HG03520 (cell line): ENCODE data around the gene CCNY.
A peak's percentile ranks its signal among the peaks of the same experiment; 100 is the strongest.

ENCODE experiments used
- ATAC-seq: cut with Tn5 transposase; IDR thresholded peaks from one replicate; pipeline ENCODE4 v1.9.1; 2021; ENCODE audit warnings: mild to moderate bottlenecking, moderate library complexity; ENCODE audit not compliant: unreplicated experiment

Gene CCNY

DNA sequence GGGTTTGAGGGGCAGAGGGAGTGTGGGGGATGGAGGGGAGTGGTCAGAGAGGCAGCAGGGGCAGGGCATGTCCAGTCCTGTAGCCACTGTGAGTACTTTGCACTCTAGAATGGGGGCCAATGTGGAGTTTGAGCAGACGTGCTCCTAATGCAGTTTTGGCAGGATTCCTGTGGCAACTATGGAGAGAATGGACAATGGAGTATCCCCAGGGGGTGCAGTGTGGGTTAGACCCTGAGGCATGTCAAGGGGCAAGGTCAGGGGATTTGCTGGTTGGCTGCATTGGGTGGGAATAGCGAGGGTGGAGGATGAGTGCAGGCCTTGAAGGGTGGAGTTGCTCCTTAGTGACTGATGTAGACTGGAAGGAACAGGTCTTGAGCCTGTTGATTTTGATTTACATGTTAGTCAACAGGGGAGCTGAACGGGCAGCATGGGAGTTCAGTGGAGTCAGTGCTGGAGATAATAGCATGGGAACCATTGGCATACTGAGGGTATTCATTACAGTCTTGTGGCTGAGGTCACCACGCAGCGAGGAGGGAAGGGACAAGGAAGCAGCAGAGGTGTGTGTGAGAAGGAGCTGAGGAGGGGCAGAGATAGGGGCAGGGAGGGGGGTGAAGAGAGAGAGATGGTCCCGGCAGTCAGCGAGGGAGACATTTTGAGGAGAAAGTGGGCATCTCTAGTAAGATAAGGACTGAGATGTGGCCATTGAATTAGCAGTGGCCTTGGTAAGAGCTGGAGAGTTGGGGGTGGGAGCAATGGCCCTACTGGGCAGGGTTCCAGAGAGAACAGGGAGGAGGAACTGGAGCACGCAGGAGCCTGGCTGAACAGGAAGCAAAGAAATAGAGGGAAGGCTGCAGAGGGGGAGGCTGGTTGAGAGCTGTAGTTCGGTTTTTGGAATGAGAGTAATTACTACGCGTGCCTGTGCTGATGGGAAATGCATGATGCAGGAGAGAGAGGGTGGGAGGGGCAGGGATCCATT, 112.7 kb downstream of the CCNY start:
- no peak for ATAC-seq

DNA sequence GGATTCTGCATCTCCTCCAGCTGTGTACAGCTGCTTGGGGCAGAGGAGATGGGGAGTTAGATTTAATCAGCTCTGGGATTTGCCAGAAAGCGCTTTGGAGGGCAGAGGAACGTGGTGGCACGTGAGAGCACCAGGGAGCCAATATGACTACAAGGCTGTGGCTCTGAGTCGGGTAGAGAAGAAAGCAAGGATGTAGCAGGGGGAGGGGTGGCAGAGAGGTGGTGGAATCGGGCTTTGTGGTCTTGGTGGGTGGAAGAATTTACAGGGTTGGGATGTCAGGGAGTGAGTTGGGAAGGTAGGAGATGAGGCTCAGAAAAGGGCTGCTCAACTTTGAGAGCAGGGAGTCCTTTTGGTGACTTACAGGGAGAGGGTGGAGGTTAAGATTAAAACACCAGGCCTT, 113.6 kb downstream of the CCNY start:
- no peak for ATAC-seq

DNA sequence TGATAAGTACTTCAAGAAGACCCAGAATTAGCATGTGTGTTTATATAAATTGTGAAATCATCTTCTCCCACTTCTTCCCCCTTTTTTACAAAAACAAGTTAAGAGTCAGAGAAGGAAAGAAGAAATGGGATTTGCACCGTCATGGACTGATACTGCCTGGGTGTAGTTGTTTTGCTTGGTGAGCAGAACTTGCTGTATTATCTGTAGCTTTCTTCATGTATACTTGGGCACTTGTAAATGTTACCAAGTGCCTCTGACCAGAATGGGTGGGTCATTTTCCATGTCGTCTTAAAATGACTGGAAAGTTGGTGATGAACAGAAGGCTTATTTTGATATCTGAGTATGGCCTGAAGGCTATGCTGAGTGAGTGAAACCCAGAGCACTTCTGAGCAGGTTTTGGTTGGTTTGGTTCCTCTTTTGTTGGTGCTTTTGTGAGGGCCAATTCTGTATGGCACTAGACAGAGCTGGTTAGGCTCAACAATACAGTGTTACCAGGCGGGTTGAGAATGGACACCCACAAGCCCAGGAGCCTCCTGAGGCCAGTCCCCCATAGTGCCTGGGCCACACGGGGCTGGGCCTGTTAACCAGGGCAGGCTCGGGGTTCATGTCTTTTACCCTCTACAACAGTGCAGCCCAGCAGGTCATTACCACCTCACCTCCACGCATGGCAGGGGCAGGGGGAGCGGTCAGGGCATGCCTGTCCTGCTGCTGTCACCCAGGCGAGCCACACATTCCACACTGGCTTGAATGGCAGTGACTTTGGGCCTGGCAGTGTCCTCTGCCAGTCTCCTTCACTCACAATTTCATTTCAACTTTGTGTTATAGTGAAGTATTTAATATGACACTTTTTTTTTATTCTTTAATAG, 115.1 kb downstream of the CCNY start:
- peak; percentile 99 for ATAC-seq

DNA sequence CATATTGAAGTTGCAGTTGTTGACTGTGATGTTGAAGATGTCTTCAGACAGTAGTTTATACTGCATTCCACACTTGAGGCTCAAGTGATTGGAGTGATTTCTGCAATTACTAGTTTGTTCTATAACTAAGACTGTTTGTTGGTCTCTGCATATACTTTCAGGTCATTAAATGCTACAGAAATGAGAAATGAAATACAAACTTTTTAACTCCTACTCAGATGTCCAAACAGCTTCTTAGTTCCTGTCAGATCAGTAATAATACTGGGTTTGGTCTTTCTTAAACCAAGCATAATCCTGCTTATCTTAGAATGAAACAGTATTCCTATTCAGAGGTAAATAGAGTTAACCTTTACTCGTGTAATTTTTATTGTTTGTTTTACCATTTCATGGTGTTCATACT, 115.9 kb downstream of the CCNY start:
- ATAC-seq: peak; percentile 28

DNA sequence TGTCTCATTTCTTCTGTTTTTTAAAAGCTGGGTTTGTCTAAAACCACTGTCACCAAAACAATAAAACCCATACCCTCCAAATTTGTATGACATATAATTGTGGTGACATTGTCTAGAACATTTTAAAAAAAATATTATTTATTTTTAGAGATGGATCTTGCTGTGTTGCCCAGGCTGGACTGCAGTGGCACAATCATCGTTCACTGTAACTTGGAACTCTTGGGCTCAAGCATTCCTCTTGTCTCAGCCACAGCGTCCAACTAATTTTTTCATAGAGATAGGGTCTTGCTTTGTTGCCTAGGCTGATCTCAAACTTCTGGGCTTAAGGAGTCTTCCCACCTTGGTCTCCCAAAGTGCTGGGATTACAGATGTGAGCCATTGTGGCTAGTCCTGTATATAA, 116.5 kb downstream of the CCNY start:
- ATAC-seq: no peak

DNA sequence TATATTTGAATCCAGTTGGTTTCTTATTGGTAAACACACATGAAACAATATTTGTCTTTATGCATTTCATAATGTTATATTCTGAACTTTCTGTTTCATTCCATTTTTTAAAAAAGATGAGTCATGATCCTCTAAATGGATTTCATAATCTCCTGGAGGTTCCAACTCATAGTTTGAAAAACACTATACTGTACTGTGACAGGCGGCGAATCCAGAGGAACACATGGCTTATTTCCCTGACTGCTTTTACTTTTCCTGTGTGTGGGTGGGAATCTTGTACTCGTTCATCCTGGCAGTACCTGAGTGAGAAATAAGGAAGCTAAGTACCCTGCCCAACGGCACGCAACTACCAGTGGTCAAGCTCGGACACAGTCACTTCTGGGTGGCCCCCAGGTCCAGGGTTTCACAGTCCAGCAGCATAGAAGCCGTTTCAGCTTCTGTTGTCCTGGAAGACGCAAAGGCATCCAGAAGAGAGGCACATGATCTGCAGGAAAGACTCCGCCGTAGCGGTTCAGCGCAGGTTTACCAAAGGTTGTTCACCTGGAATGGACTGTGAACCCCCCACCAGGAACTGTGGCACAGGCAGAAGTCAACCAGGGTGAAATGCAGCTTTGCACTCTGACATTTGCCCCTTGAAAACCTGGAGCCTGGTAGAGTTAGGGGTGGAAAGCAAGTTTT, 117.7 kb downstream of the CCNY start:
- ATAC-seq: no peak

GRCh38 chr10:35456153-35456720, 119.9 kb downstream of the CCNY start:
- no peak for ATAC-seq

DNA sequence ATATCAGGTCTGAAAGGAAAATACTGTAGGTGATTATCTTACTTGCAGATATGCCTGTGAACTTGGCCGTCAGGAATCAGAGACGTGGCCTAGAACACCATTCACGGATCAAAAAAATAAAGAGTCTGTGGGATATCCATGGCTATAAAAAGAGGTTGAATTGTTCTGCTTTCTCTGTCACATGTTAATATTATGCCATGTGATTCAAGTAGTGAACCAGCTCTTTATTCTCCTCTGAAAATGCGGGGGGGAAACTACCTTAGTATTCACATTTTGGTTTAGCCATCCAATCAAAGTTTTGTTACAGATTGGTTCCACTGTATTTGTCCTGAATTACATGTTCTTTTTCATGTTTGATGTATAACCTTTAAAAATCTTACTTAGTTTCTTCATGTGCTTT, 120.5 kb downstream of the CCNY start:
- no peak for ATAC-seq

- ATAC-seq: no peak
Observed at GRCh38 chr10:35458500-35459448, 122.5 kb downstream of the CCNY start.

DNA sequence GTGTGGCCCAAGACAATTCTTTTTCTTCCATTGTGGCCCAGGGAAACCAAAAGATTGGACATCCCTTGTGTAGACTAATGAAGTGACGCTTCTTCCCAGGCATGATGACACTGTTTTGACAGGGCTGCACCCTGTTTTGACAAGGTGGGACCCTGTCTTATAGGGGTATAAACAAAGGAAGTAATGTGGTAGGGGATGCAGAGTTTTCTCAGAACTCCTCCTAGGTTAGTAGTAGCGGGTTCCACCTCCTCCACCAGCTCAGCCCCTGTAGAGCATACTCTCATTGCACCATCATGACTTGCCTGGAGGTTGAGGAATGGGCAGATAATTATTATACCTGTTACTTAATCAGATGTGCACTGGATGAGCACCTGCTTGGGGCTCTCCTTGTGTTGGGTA, 123.1 kb downstream of the CCNY start:
- ATAC-seq: no peak

DNA sequence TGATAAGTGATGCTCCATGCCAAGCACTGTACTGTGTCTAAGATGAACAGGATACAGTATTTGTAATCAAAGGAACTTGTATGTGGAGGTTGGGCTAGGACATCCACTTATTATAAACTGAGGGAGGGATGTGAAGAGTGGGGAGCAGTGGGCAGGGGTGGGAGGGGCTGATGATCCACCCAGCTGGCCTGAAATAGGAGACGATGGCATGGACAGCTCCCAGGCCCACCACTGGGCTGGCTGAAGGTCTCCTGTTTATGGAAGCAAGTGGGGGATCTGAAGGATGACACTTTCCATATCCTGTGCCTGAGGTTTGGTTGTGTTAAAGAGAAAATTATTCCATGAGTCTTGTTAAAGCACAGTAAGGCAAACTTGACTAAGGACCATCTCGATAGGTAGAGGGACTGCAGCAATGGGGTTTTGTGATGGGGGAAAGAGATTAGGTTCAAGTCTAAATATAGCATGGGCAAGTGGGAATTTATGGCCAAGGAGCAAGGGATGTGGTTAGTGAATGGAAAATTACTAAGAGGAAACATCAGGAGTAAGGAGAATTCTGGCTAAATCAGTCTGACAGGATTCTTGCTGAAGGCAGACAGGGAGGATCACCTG, 124.6 kb downstream of the CCNY start:
- no peak for ATAC-seq

DNA sequence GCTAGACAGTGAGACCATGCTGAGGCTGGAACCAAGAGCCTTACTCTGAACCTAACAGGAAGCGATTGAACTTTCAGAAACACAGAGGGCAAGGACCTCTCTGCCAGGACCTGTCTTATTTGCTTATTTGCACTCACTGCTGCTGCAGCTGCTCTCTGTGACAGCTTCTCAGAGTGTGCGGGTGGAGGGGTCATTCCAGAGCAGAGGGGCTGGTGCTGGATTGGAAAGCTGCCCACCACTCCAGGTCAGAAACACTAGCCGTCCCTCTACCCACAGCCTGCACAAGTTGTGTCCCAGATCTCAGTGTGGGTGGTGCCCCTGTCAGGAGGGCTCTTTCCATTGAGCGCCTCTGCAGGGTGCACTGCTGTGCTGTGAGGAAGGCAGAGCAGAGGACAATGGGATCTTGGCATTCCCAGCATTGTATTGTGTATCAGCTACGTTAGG, 126.2 kb downstream of the CCNY start:
- peak; percentile 89 for ATAC-seq

DNA sequence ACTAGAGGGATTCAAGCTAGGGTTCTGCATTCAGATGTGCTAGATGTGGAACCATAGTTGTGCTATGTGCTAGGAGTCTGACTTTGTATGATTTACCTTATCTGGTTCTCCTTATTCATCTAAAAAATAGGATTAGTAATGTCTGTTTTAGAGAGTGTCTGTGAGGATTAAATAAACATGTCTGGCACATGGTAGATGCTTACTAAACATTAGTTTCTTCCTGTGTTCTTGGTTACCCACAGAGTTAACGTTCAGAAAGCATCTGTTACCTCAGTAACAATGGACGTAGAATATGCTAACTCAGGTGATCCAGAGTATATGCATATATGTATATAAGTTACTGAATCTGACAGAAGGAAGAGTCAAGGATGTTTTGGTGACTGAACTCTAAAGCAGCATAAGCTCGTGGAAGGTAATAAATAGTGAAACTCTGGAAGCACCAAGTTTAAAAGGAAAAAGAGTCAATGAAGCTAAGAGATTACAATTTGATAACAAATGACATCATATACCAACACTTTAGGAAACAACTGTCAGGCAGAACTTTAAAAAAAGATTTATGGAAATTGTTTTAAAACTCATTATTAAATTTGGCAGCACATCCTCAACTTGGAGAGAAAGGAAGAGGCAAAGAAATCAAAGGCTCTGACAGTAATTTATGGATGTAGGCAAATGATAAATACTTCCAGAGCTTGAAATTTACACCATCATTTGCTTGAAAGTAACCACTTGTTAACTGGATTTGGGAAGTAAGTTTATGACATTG, 127.0 kb downstream of the CCNY start:
- ATAC-seq: no peak

GRCh38 chr10:35463878-35464277, 127.6 kb downstream of the CCNY start:
- no peak for ATAC-seq

GRCh38 chr10:35464825-35465456, 128.6 kb downstream of the CCNY start:
- ATAC-seq: no peak

- no peak for ATAC-seq
Observed at GRCh38 chr10:35465673-35466072, 129.4 kb downstream of the CCNY start.

DNA sequence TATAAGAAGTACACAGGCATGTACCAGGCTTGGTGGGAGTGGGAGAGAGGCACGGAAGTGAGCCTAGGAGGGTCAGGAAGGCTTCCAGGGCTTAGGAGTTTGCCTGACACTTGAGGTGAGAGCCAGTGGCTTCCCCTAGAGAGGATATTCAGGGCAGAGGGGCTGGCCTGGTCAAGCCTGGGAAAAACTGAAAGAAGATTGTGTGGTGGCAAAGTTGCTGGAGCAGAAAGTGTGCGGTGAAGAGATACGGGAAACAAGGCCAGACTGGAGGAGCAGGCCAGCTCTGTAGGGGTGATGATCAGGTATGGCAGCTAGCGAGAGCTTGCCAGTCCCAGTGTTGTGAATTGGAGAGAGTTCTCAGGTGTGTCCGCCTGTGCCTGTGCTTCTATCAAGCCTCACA, 129.9 kb downstream of the CCNY start:
- ATAC-seq: no peak

DNA sequence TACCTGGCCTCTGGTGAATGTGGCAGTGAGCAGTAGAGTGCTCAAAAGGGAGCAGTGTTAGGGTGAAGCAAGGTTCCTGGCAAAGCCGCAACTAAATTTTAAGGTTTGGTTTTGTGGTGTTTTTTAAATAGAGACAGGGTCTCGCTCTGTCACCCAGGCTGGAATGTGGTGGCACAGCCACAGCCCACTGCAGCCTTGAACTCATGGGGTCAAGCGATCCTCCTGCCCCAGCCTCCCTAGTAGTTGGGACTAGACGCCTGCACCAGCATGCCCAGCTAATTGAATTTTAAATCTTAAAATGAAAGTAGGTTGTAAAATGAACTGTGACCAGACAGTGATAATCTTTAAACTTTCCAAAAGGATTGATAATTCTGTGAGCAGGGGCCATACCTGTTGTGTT, 130.4 kb downstream of the CCNY start:
- no peak for ATAC-seq
